Right renal pelvis (tissue), 4 donors: Measurements from ENCODE around the gene HSF4. TPM values are rescaled to one million over a fixed set of nuclear protein-coding genes. Genes with fewer than 3 reads are reported as not detected.

Source experiments
- DNase-seq, 4 donors: peaks; one replicate each; pipeline ENCODE4 v3.0.0-alpha.2; 2013; ENCODE audit warnings: low read depth in 4 of 4, low spot score in 3 of 4, missing footprints in 1 of 4
- polyA plus RNA-seq, 4 donors: library from polyadenylated mRNA; unstranded; fragments of 120-200 nt; gene quantifications; one replicate each; pipeline ENCODE4 v1.2.1, GENCODE V29; 2013; ENCODE audit not compliant: insufficient read length in 4 of 4

HSF4 gene
- polyA plus RNA-seq, 4 donors, result 1.4 to 3.5 (median 2.7) TPM

DNA sequence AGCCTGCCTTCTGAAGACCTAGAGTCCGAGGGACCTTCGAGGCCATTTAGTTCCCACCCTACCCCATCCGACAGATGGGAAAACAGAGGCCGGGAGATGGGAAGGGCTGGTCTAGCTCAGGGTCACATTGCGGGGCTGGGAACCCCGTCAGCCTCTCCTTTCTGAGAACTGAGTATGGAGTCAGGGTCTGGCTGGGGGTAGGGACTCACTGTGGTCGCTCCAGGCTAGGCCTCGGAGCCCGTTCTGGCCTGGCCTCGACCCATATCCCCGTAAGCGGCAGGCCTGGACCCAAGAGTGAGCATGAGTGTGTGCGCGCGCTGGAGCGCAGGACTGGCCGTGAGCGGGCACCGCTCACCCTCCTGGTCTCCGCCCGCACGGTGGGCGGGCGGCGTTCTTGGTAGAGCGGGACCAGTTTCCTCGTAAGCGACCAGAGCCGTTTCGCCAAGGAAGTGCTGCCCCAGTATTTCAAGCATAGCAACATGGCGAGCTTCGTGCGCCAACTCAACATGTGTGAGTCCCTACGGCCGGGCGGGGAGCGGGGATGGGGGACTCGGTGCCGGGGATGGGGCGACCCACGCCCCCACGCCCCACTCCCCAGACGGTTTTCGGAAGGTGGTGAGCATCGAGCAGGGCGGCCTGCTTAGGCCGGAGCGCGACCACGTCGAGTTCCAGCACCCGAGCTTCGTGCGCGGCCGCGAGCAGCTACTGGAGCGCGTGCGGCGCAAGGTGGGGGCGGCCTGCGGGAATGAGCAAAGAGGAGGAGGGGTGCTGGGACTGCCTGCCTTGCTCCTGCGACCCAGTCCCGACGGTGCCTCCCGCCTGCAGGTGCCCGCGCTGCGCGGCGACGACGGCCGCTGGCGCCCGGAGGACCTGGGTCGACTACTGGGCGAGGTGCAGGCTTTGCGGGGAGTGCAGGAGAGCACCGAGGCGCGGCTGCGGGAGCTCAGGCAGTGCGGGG lies 855 bp downstream of the HSF4 start:
- no peak for DNase-seq

DNA sequence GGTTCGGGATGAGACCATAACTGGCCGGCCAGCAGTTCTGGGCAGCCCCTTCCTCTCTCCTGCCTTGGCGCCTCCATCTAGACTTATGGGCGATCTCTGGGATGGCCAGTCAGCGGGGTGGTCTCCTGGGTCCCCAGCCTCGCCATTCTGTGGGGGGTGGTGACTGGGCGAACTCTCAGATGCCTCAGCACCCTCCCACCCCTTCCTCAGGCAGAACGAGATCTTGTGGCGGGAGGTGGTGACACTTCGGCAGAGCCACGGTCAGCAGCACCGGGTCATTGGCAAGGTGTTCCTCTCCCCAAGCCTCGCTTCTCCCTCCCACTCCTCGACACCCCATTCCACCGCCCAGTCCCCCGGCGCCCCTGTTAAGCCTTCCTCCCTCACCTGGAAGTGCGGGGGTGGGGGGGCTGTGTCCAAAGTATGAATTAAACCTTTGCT lies 1.6 kb downstream of the HSF4 start:
- DNase-seq, result no peak

DNA sequence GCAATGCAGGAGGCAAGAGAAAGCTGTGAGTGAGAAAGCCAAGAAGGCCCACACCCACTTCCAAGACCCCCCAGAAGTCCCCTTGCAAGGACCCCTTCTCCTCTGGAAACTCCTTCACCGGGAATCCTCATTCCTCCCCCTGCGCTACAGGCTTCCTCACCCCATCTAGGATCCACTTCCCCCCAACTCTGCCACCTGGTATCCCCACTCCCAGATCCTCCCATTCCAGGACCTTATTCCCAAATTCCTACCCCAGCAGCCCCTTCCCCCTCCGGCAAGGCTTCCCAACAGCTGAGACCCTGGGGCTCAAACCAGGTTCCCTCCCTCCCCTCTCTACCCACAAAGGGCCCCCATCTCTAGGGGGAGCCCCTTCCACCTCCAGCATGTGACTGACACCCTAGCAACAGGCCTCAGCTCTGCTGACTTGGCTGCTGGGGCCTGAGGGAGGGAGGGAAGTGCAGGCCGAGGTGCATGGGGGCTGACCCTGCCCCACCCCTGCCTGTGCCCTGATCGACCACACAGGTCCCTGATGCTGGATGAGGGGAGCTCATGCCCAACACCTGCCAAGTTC lies 2.1 kb downstream of the HSF4 start:
- DNase-seq, result no peak

DNA sequence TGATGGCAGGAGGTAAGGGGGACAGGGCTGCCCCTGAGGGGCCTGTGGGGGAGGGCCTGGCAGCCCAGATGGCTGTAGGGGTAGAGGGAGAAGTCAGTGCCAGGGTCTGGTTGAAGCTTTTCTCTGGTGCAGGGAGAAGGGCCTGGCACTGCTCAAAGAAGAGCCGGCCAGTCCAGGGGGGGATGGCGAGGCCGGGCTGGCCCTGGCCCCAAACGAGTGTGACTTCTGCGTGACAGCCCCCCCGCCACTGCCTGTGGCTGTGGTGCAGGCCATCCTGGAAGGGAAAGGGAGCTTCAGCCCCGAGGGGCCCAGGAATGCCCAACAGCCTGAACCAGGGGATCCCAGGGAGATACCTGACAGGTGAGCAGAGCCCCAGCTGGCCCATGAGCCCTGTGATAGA lies 3.0 kb downstream of the HSF4 start:
- no peak for DNase-seq

DNA sequence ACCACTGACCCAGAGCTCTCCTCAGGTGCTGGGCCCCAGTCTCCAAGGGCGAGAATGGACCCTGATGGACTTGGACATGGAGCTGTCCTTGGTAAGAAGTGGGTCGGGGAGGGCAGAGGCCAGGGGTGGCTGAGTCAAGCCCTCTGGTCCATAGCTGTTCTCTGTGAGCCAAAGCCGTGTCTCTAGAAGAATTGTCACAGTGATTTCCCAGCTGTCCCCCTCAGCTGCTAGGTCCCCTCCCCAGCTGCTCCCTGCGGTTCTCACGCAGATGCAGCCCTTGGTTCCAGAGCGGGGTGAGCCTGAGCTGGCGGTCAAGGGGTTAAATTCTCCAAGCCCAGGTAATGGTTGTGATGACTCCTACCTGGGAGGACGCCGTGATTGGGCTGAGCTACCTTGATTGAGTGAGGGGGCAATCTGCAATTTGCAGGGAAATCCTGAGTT lies 4.5 kb downstream of the HSF4 start:
- no peak for DNase-seq

DNA sequence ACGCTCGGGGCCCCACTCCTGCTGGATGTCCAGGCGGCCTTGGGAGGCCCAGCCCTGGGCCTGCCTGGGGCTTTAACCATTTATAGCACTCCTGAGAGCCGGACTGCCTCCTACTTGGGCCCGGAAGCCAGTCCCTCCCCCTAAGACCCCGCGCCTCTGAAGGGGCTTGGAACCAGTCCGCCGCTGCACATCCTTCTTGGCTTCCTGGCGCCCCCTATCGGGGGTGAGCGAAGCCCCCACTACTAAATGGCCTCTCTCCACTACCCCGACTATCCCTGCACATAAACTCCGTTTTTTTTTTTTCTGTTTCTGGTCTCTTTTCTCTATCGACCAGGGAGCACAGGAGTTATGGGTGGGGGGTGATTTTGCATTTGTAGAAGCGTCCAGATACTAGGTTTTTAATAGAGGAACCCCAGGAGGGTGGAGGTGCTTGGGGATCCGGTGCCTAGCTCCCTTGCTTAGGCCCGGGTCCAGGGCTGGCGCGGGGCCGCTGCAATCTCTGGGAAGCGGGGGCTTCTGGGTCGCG lies 5.2 kb downstream of the HSF4 start:
- no peak for DNase-seq

DNA sequence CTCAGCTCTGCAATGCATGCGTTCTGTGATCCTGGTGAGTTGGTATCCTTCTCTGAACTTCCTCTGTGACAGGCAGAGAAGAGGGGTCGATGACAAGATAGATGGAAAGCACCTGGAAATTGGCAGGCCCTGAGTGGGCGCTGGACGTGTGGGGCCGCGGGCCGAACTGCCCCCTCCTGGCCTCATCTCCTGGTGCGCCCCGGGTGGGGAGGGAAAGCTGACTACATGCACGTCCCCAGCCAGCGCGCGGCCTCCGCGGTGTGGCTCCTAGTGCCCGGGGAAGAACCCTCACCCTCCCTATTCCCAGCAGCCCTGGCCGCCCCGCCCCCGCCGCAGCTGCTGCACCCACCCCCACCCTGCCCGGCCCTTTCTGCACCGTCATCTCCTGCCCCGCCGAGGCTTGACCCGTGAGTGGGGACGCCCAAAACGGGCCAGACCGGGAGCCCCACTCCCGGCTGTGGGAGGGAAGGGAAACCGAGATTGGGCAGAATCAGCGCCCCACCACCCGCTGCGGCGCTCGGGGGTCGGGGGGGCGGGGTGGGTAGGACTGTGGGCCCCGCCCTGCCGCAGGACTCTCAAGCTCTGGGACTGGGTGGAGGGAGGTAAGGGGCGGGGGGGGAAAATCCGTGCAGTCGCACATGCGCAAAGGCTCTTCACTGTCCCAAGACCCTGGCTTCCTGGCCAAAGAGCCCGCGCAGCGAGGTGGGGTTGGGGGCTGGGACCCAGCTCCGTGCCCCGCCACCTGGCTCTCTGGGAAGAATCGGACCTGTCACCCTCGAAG lies 5.8 kb downstream of the HSF4 start, which contains the start of gene NOL3:
TSS of gene NOL3 (plus strand) at position 371 of the 781 bp plus-strand sequence.
- no peak for DNase-seq

DNA sequence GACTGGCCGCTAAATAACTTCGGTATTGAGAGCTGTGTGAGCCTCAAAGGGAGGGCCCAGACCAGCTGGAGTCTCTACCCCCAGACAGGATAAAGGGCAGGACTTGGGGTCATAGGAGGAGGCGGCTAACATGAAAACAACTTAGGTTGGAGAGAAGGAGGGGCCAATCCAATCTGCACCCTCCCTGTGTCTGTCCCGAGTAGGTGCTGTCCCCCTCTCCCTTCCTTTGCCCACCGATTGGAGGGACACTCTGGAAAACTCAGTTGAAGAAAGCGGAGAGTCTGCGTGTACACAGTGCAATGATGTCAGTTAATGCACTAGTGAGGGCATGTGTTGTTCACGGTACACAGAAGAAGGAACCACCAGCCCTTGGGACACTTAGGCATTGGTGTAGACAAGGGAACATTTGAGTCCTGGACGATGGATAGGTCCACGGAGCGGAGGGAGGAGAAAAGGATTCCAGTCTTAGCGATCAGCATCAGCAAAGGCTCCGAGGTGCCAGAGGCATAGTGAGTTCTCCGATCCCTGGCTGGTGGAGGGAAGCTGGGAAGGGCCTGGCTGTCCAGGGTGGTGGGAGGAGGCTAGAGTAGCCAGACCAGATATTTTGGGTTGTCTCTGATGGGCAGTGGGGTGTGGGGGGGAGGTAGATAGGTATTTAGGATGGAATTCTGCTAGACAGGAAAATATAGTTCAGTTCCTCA lies 6.6 kb downstream of the HSF4 start:
- DNase-seq, result no peak

DNA sequence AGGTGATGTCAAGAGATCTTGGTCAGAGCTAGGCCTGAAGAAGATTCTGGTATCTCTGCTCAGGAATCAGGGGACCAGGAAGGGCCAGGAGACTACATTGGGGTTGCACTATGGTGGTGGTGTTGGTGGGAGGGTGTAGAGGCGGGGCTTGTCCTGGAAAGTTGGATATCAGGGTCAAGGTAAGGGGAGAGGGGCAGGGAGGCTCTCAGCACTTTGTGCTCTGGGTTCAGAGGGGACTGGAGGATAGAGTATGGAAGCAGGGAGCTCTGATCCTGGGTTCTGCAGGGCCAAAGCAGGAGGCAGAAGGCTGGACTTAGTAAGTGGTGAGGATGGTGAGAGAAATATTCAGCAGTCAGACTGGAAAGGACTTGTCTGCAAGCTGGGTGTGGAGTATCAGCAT lies 8.8 kb downstream of the HSF4 start:
- no peak for DNase-seq

DNA sequence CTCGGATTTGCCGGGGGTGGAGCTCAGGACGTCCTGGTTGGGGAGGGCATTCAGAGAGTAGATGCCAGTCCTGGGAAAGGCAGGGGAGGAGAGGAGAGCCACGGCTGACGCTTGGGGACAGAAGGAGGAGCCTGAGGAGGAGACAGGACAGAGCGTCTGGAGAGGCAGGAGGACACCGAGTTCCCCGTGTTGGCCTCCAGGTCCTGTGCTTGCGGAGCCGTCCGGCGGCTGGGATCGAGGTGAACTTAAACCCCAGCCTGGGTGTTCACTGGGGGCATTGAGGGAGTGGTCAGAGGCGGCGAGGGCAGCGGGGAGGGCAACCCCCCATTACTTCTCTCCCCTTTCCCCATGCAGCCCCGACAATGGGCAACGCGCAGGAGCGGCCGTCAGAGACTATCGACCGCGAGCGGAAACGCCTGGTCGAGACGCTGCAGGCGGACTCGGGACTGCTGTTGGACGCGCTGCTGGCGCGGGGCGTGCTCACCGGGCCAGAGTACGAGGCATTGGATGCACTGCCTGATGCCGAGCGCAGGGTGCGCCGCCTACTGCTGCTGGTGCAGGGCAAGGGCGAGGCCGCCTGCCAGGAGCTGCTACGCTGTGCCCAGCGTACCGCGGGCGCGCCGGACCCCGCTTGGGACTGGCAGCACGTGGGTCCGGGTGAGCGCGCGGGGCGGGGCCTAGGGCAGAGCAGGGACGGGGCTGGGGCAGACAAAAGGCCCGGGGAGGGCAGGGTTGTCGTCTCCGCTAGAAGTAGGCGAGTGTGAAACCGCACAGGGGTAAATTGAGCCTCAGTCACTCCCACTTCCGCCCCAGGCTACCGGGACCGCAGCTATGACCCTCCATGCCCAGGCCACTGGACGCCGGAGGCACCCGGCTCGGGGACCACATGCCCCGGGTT lies 9.5 kb downstream of the HSF4 start:
- DNase-seq, result no peak

DNA sequence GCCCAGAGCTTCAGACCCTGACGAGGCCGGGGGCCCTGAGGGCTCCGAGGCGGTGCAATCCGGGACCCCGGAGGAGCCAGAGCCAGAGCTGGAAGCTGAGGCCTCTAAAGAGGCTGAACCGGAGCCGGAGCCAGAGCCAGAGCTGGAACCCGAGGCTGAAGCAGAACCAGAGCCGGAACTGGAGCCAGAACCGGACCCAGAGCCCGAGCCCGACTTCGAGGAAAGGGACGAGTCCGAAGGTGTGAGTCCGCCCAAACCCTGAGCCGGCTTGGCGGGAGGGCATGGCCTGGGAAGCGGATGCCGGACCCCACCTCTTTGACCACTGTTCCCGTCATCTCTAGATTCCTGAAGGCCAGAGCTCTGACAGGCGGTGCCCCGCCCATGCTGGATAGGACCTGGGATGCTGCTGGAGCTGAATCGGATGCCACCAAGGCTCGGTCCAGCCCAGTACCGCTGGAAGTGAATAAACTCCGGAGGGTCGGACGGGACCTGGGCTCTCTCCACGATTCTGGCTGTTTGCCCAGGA lies 10.2 kb downstream of the HSF4 start:
- no peak for DNase-seq

DNA sequence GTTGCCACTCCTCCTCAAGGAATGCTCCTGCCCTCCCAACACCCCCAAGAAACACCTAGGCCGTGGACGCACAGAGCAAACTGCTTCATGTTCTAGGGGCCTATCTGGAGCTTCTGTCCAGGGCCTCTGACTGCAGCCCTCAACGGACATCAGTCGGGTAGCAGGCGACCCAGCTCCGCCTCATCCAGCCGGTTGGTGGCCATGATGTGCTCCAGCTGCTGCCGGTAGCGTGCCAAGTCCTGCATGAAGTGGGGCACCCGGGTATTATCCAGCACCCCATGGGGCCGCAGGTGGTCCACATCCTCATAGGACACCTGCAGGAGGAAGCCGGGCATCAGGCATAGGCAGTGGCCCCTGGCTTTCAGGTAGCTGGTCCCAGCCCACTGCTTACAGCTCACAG lies 12.1 kb downstream of the HSF4 start:
- DNase-seq, result no peak

DNA sequence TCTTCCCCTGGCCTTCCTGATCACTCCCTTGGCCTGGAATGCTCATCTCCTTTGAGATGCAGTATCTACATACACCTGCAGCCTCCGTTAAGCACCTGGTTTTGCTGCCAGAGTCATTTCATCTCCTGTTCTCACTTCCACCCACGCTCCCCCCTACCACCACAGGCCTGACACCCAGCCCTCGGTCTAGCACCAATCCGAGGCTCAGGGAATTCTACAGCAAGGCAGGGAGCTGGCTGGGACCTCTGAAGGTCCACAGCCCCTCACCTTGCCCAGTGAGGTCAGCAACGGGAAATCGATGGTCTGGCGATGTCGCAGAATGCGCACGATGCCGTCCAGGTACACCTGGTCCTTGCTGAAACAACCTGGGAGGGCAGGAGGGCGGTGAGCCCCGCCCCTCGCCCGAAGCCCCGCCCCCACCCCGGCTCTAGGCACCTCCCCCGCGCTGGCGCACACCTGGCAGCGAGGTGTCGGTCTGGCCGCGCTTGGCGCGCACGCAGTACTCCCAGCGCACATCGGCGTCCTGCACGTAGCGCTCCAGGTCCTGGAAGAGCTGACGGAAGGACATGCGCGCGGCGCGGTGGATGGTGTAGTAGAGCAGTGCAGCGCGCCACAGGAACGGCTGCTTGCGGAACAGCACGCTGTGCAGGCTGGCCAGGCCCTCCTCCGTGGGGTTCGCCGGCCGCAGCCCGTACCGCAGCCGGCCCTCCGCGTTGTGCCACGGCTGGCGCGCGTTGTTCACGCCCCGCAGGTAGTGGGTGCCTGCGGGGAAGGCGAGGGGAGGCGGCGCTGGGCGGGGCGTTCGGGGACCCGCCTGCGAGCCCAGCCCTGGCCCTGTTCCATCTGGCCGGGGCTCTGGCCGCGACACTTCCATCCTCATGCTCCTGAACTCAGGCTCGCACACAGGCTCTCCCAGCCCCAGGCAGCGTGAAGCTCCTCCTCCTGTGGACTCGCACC lies 13.5 kb downstream of the HSF4 start:
- DNase-seq, result no peak

DNA sequence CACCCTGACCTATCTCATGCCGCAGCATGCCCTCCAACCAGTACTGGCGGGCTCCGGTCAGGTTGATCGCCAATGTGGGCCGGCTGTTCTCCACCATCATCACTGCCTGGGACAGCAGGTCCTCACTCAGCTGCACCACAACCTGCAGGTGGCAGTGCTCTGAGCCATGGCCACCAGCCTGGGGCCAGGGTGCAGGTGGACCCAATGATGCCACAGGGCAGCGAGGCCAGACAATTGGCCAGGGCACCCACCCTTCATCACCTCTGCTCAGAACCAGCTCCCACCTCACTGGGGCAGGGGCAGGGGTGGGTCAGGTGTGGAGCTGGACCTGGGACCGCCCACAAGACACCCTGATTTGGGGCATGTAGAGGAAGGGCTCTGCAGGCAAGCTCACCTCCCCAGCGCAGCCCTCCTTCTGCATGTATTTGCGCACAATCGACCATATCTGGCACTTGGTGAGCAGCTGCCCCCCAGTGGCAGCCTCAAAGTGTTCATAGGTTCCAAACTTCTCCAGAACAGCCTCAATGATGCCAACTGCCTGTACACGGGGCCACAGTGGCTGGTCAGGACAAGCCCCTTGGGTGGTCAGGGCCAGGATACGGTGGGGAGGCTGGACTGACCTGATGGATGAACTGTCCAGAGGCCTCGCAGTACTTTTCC lies 15.0 kb downstream of the HSF4 start:
- DNase-seq, result no peak

DNA sequence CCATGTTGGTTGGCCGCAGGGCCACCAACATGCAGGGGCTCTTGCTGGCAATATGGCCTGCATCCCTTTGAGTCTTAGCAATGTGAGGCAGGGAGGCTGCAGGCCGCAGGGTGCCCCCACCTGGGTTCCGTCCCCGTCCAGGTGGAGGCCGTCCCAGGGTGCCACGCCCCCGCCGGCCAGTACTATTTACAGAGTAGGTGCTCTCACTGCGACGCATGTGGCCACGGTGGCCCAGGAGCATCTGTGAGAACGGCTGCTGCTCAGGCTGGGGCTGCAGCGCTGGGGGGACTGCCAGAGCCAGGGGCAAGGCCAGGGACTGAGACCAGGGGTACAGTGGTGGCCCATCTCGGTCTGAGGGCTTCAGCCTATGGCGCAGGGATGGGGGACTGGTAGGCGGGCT lies 15.6 kb downstream of the HSF4 start:
- DNase-seq, result no peak

DNA sequence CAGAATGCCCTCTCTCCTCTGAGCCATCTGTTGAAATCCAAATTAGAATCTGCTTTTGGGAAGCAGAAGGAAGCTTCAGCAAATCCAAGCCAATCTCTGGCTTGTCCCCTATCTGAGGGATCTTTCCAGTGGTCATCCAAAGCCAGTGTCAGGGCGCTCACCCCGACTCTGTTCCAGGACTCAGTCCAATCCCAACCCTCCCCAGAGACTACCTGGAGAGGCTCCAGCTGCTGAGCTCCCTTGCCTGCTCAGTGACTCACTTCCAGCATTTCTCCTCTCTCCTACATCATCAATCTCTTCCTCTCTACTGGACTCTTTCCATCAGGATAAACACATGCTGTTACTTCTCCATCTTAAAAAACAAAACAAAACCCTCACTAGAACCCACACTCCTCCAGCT lies 16.8 kb downstream of the HSF4 start:
- DNase-seq, result no peak

DNA sequence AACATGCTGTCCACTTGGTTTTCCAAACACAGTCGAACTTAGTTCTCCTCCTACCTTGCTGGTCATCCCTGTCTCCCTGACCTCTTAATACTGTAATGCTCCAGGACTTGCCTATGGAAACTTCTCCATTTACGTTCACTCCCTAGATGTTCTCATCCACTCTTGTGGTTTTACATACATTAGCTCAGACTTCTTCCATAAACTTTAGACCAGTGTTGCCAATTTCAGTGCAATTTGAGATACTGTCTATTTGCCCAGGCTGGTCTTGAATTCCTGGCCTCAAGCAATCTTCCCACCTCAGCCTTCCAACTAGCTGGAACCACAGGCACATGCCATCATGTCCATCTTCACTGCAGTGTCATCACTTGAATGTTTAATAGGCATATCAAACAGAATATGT lies 17.7 kb downstream of the HSF4 start:
- DNase-seq, result no peak

DNA sequence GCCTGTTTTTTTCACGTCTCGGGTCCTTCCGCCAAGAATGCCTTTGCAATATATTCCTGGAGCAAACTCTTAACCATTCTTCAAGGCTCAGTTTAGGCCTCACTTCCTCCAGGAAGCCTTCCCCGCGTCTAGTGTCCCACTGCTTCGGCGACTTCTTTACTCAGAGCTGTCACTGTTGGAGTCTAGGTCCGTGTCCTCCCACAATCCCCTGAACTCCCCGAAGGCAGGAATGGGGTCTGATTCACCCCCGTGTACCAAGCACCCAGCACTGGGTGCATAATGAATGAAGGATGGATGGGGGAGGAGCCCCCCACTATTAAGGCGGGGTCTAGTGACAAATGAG lies 18.7 kb downstream of the HSF4 start:
- no peak for DNase-seq
